OCI-M1 (cell line): ENCODE results near the gene BDNF.

ENCODE experiments used
- DNase-seq: peaks from one replicate; lab custom pipeline; 2025; lab: John Stamatoyannopoulos, UW

BDNF gene

DNA sequence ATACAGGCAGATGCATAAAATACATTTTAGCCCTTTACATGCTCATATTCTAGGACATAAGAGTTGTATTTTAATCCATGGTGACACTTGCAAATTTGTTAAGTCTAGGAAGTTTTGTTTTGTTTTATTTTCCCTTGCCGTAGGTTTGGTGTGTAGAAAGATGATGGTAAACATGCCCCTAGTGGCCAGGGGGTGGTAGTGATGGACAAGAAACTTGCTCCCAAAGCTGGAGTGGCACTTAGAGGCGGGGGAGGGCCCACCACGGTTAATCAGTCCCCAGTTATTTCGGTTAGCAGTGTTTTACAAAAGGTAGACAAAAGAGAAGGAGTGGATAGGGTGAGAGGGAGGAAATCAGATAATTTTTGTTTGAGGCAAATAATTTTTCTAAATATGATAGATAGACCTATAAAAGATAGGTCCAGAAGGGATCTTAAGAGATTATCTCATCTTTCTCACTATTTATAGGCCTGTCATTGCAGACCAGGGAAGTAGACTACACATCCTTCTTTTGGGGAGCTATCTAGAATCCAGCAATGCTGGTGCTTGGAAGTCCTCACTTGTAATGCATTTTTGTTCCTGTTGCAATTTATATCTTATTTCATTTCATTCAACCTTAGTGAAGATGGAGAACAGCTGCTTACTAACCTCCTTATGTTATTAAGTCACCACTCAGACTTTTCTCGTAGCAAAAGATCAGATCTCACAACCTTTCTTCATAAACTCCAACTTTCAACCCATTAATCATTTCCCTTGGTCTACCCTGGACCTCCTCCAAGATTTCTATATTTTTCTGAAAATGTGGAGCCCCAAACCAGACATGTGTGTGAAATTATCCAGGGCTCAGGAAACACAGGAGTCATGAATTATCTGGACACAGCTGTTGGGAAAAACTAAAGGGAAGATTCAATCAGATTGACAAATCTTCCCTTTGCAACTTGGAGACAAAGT, 5.9 kb upstream of the BDNF start:
- DNase-seq: peak; percentile 50

DNA sequence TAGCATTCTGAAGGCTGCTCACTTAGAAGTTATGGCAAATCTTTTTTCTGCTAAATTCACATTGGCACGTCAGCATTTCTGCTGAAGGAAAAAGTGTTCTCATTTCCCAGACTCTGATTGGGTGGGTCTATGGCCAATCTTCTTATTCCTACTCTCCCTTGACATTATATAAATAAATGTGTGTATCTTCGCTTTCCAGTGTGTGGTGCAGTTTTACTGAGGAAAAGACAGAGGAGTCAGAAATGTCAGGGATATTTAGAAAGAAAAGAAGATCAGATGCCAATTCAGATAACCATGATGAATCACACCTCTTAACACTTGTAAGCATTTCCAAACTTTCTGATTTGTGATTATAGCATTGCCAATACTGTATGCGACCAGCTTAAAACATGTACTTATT, 3.2 kb upstream of the BDNF start:
- no peak for DNase-seq

DNA sequence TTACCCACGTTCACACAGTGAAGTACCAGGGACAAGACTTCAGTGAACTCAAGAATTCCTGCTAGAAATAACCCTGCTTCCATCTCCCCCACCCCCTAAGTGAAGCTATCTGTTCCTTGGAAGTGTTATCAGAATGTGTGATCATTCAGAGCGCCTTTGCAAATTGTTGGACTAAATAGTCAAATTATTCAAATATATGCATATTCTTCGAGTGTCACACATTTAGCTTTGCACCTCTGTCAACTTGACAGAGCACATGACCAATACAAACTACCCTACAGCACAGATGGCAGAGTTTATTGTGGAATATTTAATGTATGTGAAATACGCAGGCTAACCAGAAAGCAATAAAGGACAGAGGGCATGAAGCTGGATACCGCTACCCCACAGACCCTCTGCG, 2.6 kb upstream of the BDNF start:
- DNase-seq: no peak

- DNase-seq: peak; percentile 7
Measured at GRCh38 chr11:27701355-27702105, 1.3 kb upstream of the BDNF start.

- no peak for DNase-seq
Measured at GRCh38 chr11:27699926-27700350, 317 bp downstream of the BDNF start.

DNA sequence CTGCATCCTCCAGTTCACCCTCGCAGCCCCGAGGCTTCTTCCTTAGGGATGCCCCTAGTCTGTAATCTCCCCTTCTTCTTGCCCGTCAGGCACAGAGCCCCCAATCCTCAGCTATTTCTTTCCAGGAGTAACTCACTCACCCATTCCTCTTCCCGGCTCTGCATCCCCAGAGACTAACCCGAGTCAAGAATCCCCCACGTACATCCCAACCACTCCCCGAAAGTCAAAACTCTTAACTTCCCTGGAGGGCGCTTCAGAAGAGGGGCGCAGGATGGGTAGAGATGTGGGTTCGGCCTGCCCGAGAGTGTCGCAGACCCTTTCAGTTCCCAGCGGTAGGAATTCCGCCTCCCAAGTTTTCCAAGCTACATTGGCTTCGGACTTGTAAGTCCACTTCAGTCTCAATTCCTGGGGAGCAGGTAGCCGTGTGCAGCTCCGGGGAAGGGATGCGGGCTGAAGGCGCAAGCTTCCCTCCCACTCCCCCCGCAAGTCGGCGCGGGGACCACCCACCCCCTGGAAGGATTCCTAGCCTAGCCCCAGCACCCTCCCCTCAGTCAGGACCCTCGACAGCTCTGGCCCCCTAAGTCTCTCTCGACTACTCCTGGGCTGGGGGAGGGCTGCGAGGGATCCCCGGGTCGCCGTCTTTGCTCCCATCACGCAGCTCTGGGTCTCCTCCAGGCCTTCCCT, 871 bp downstream of the BDNF start:
- DNase-seq: no peak

- peak; percentile 79 for DNase-seq
Measured at GRCh38 chr11:27698872-27699241, 1.4 kb downstream of the BDNF start.

GRCh38 chr11:27697679-27698275, 2.5 kb downstream of the BDNF start:
- DNase-seq: no peak

DNA sequence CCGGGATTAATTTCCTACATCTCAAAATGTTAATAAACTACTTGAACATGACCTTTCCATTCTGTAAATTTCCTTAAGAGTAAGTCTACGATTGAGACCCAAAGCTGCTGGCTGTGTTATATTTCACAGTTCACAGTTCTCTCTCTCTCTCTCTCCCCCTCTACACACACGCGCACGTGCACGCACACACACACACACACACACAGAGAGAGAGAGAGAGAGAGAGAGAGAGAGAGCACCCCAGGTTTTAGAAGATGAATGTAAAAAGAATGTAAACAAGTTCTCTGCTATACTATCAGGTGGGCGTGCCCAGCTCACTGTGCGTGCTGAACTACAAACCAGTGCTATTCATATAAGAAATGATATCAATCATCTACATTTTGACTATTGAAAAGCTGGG, 3.3 kb downstream of the BDNF start:
- DNase-seq: no peak

GRCh38 chr11:27696115-27696514, 4.1 kb downstream of the BDNF start:
- no peak for DNase-seq

- DNase-seq: peak; percentile 53
Measured at GRCh38 chr11:27694992-27695391, 5.3 kb downstream of the BDNF start.

- no peak for DNase-seq
Measured at GRCh38 chr11:27693398-27693797, 6.9 kb downstream of the BDNF start.

DNA sequence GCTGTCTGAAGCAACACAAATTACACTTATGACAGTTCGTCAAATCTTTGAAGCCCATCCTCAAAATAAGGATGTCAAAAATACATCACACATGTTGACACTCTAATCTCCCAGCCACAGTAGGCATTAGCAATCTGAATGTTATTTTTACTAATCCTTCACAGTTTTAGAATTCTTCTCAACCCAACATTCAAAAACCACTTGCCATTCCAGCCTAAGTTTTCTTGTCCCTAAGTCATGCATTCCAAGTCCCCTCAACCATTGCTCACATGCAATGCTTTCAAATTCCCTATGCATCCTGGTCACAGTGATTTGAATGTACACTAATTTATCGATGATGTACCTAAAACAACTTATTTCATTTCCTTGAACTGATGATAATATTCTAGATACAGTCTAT, 7.5 kb downstream of the BDNF start:
- DNase-seq: no peak

GRCh38 chr11:27688076-27688475, 12.2 kb downstream of the BDNF start:
- DNase-seq: no peak

DNA sequence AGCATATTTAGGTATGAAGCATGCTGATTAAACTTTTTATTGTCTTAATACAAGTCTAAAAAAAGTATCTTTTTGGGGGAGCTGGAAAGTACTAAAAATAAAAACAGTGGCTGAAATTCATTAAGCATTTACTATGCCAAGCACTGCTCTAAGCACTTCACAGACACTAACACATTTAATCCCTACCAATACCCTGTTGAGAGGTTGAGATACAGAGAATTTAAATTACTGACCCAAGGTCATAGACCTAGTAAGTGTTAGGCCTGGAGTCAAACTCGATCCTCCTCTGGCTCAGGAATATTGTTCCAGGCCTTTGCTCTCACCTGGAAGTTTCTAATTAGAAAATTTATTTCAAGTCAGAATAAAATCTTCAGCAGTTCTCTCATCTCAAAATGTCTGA, 18.6 kb downstream of the BDNF start:
- no peak for DNase-seq

DNA sequence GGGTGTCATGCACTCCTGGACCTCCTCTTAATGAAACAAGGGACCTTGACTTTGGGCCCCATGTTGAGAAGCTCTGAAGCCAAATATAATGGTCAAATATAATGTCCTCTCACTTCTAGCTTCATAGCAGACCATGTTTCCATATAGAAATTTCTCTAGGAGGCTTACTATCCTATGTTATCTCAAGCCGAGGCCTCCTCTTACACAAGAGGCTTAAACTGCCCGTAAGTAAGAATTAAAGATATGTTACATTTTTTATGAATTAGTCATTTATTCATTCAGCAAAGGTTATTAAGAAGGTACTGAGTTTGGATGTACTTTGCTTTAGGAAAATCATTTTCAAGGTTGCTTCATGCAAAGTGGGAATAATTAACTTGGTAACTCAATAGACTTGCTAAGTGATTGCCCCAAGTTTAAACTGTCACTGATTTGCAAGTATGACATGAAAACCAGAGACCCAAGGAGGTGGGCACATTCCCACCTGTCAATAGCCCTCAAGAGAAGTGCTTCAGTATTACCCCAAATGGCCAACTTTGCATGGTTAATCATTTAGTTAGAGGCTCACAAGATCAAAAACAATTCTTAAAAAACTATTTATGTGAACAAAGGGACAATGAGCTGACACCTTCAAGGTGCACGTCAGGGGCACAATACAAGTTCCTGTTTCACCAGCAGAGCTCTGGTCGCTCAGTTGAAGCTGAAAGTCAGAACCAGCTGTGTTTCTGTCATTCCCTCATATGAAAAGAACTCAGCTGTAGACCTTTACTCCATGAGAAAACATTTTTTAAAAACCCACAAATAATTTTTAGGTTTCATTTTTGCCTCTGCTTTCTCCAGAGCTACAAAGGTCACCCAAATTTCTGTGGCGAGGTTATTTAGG, 20.9 kb downstream of the BDNF start:
- DNase-seq: no peak

- no peak for DNase-seq
Measured at GRCh38 chr11:27678242-27678641, 22.0 kb downstream of the BDNF start.

DNA sequence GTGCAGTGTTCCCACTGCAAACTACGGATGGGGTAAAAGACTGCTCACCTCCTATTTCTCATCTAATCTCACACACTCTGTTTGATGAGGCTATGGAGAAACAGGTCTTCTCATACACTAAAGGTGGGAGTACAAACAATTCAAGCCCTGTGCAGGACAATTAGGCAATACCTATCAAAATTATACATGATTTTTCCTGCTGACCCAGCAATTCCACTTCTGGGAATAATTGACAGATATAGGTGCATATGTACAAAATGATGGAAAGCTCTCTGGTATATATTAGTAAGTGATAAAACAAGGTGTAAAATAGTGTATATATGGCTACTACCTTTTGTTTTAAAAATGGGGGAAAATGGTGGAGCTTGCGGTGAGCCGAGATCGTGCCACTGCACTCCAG, 23.1 kb downstream of the BDNF start:
- DNase-seq: no peak

GRCh38 chr11:27673979-27674663, 26.1 kb downstream of the BDNF start:
- no peak for DNase-seq

GRCh38 chr11:27672836-27673464, 27.3 kb downstream of the BDNF start:
- no peak for DNase-seq
